Left ventricle myocardium inferior (tissue), 1 donor: ENCODE results near the gene ERBB2. TPM values are rescaled to one million over a fixed set of nuclear protein-coding genes. Genes with fewer than 3 reads are reported as not detected.

Experiments used
- DNase-seq: peaks from one replicate; pipeline ENCODE4 v3.0.0-alpha.2; 2020
- H3K27ac ChIP-seq: fragments of 200-600 bp; replicated peaks from 2 replicates; pipeline ENCODE4 v1.8.0; 2021
- H3K27me3 ChIP-seq: fragments of 200-600 bp; 2 replicates; pipeline ENCODE4 v1.8.0; 2021; ENCODE audit warnings: low read depth
- H3K36me3 ChIP-seq: fragments of 200-600 bp; 2 replicates; pipeline ENCODE4 v1.8.0; 2021
- H3K4me1 ChIP-seq: fragments of 200-600 bp; 2 replicates; pipeline ENCODE4 v1.8.0; 2021
- H3K4me3 ChIP-seq: fragments of 200-600 bp; 2 replicates; pipeline ENCODE4 v1.8.0; 2021; ENCODE audit warnings: mild to moderate bottlenecking, moderate library complexity
- H3K9me3 ChIP-seq: fragments of 200-600 bp; replicated peaks from 2 replicates; pipeline ENCODE4 v1.8.0; 2021
- intact Hi-C: fragments of 100-400 bp; cut with micrococcal nuclease; formaldehyde crosslinking; loops from one replicate; pipeline ENCODE4 v1.11.0; 2022
- total RNA-seq: library from RNA; stranded (reverse); fragmentation: NEBNext Ultra II Directional; extraction: Animal tissue kit (Norgen Biotek cat#: 25700); gene quantifications from one replicate; pipeline ENCODE4 v1.2.1, GENCODE V29; 2021
- TF ChIP-seq, protein P1 (sequence below): fragments of 200-600 bp; IDR thresholded peaks from 2 replicates; pipeline ENCODE4 v1.8.0; 2021; ENCODE audit warnings: antibody characterized with exemption, mild to moderate bottlenecking, borderline replicate concordance
- donor health status: DM: no; HTN: yes; CAD: no; lungs with severe emphysema.

The ERBB2 gene
- total RNA-seq, 1 donor from 2014 or later, result 61.0 TPM

GRCh38 chr17:39701784-39702422 lies 2.0 kb downstream of the ERBB2 start:
- intact Hi-C loops, result no loop called here
- Histone ChIP-seq H3K4me3 (peak overlapping the region; percentile 97), H3K27ac (peak overlapping the region; percentile 90), H3K4me1 (peaks cover 79% of the 10 kb centered on the region), H3K9me3 (no peaks in the 10 kb centered on the region), H3K36me3 (peaks cover 1% of the 10 kb centered on the region), H3K27me3 (no peaks in the 10 kb centered on the region)
- TF ChIP-seq, protein P1, sequence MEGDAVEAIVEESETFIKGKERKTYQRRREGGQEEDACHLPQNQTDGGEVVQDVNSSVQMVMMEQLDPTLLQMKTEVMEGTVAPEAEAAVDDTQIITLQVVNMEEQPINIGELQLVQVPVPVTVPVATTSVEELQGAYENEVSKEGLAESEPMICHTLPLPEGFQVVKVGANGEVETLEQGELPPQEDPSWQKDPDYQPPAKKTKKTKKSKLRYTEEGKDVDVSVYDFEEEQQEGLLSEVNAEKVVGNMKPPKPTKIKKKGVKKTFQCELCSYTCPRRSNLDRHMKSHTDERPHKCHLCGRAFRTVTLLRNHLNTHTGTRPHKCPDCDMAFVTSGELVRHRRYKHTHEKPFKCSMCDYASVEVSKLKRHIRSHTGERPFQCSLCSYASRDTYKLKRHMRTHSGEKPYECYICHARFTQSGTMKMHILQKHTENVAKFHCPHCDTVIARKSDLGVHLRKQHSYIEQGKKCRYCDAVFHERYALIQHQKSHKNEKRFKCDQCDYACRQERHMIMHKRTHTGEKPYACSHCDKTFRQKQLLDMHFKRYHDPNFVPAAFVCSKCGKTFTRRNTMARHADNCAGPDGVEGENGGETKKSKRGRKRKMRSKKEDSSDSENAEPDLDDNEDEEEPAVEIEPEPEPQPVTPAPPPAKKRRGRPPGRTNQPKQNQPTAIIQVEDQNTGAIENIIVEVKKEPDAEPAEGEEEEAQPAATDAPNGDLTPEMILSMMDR, result no peak
- DNase-seq, result no peak

GRCh38 chr17:39702901-39703893 lies 3.3 kb downstream of the ERBB2 start:
- peaks cover 84% of the 10 kb centered on the region for H3K4me1 ChIP-seq
- peak overlapping the region; percentile 90 for H3K27ac ChIP-seq
- intact Hi-C loops, result no loop called here
- TF ChIP-seq, protein P1, result no peak
- peak overlapping the region; percentile 97 for H3K4me3 ChIP-seq
- H3K27me3 ChIP-seq, result no peaks in the 10 kb centered on the region
- H3K9me3 ChIP-seq, result no peaks in the 10 kb centered on the region
- DNase-seq, result no peak
- peaks cover 14% of the 10 kb centered on the region for H3K36me3 ChIP-seq

DNA sequence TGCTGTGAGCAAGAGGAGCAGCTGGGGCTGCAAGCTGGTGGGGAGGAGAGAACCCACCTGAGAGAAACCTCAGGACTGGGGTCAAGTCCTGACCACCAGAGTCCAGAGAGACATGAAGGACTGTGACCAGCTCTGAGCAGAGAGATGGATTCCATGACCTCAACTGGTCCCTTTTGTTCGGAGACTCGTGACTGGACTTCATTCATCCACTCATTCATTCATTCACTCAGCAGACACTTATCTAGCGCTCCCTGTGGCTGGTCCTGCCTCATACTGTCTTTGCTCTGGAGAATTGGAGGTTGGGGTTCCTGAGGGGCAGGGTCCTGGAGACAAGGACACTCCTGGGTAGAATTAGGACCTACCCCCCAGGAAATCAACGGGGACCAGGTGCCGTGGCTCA lies 4.0 kb downstream of the ERBB2 start:
- H3K36me3 ChIP-seq, result peaks cover 21% of the 10 kb centered on the region
- H3K27ac ChIP-seq, result peak overlapping the region; percentile 90
- intact Hi-C loops, result no loop called here
- no peaks in the 10 kb centered on the region for H3K27me3 ChIP-seq
- H3K4me3 ChIP-seq, result no peak overlapping the region
- peaks cover 84% of the 10 kb centered on the region for H3K4me1 ChIP-seq
- H3K9me3 ChIP-seq, result no peaks in the 10 kb centered on the region
- TF ChIP-seq, protein P1, result no peak
- no peak for DNase-seq

GRCh38 chr17:39704821-39705551 lies 5.1 kb downstream of the ERBB2 start:
- Histone ChIP-seq H3K27ac (peak overlapping the region; percentile 90), H3K9me3 (no peaks in the 10 kb centered on the region), H3K27me3 (no peaks in the 10 kb centered on the region), H3K4me1 (peaks cover 74% of the 10 kb centered on the region), H3K36me3 (peaks cover 32% of the 10 kb centered on the region), H3K4me3 (no peak overlapping the region)
- TF ChIP-seq, protein P1, result peak; percentile 42
- no peak for DNase-seq
- intact Hi-C loops, result no loop called here

DNA sequence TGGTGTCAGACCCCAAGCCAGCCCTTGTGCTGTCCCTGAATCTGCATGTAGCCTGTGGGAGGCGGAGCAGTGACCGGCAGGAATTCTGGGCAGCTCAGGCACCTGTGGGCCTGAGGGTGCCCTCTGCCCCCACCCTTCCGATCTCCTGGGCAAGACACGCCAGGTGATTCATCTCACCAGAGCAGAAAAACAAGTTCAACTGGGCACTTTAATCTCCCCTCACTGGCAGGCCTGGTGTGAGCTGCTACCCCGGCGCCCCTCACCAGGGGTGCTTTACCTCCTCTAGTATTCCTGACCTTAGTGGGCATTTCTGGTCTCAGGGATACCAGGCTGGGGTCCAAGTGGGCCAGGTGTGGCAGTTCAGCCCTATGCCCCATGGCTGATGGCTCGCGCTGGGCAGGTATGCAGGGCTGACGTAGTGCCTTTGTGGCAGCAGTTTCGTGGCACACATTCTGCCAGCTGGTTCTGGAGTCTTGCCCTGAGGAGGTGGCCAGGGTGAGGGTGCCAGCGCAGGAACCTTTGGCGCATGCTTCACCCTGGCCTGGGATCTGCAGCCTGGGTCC lies 6.0 kb downstream of the ERBB2 start:
- Histone ChIP-seq H3K4me1 (peaks cover 65% of the 10 kb centered on the region), H3K9me3 (no peaks in the 10 kb centered on the region), H3K4me3 (no peak overlapping the region), H3K27me3 (no peaks in the 10 kb centered on the region), H3K27ac (peak overlapping the region; percentile 90), H3K36me3 (peaks cover 41% of the 10 kb centered on the region)
- DNase-seq, result peak; percentile 53
- intact Hi-C loops, result no loop called here
- TF ChIP-seq, protein P1, result no peak
